ENCODE results near the gene NFIA. TPM values are rescaled to one million over a fixed set of nuclear protein-coding genes. Genes with fewer than 3 reads are reported as not detected.
A peak's percentile ranks its signal among the peaks of the same experiment; 100 is the strongest.

NFIA gene
- total and polyA plus RNA-seq, 2 of the 13 experiments (the other 11 are each of a cell fraction or from before 2014, with no cell fraction given) = 14.7 to 28.5 TPM

- TF ChIP-seq, protein P1, sequence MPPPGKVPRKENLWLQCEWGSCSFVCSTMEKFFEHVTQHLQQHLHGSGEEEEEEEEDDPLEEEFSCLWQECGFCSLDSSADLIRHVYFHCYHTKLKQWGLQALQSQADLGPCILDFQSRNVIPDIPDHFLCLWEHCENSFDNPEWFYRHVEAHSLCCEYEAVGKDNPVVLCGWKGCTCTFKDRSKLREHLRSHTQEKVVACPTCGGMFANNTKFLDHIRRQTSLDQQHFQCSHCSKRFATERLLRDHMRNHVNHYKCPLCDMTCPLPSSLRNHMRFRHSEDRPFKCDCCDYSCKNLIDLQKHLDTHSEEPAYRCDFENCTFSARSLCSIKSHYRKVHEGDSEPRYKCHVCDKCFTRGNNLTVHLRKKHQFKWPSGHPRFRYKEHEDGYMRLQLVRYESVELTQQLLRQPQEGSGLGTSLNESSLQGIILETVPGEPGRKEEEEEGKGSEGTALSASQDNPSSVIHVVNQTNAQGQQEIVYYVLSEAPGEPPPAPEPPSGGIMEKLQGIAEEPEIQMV (CRISPR knock-in tag; IDR thresholded peaks at IDR 0.05; ENCODE audit: low read depth) = no peak
- no peak for TF ChIP-seq ZNF329 (CRISPR knock-in tag; IDR thresholded peaks at IDR 0.05; ENCODE audit: low read depth)
- no peak for TF ChIP-seq RELA (CRISPR knock-in tag; IDR thresholded peaks at IDR 0.05)
- no peak for TF ChIP-seq NONO (IDR thresholded peaks at IDR 0.05)
- no peak for TF ChIP-seq NONO (CRISPR knock-in tag; conservative IDR thresholded peaks at IDR 0.05)
- TF ChIP-seq LCORL (IDR thresholded peaks at IDR 0.05) = no peak
- 0 out of 2 replicates have a peak, but pooled peaks have one; percentile 29 for TF ChIP-seq LCORL (CRISPR knock-in tag; IDR thresholded peaks at IDR 0.05)
- TF ChIP-seq TRIM24 (CRISPR knock-in tag; IDR thresholded peaks at IDR 0.05) = no peak
- TF ChIP-seq TEF (CRISPR knock-in tag; IDR thresholded peaks at IDR 0.05) = no peak
- no peak for TF ChIP-seq ZNF431 (CRISPR knock-in tag; IDR thresholded peaks at IDR 0.05; ENCODE audit: borderline replicate concordance, low read depth)
- no peak for TF ChIP-seq KAT7 (CRISPR knock-in tag; IDR thresholded peaks at IDR 0.05; ENCODE audit: borderline replicate concordance)
- TF ChIP-seq NR2F6 (IDR thresholded peaks at IDR 0.05) = no peak
- peak; percentile 45; the same call in 1 of the 2 replicates for TF ChIP-seq NR2F6 (CRISPR knock-in tag; IDR thresholded peaks at IDR 0.05)
- TF ChIP-seq ATF5 (CRISPR knock-in tag; IDR thresholded peaks at IDR 0.05; ENCODE audit: low read depth) = no peak
- TF ChIP-seq ZNF546 (CRISPR knock-in tag; conservative IDR thresholded peaks at IDR 0.05) = no peak
- no peak for TF ChIP-seq ZNF883 (CRISPR knock-in tag; IDR thresholded peaks at IDR 0.05; ENCODE audit: not compliant biosample characterization)
- no peak for TF ChIP-seq ZNF75D (CRISPR knock-in tag; IDR thresholded peaks at IDR 0.05; ENCODE audit: borderline replicate concordance)
- peak; percentile 58; the same call in 1 of the 2 replicates for TF ChIP-seq CREM (IDR thresholded peaks at IDR 0.05)
- no peak for TF ChIP-seq CREM (CRISPR knock-in tag; IDR thresholded peaks at IDR 0.05)
- TF ChIP-seq CEBPB (IDR thresholded peaks at IDR 0.05; ENCODE audit: borderline replicate concordance, low read depth, low read length) = peak; percentile 98
- TF ChIP-seq U2AF2 (IDR thresholded peaks at IDR 0.05; ENCODE audit: low read depth, low read length) = no peak
- peak; percentile 99 for TF ChIP-seq CEBPG (CRISPR knock-in tag; IDR thresholded peaks at IDR 0.05)
- no peak for TF ChIP-seq GMEB2 (CRISPR knock-in tag; IDR thresholded peaks at IDR 0.05; ENCODE audit: low read depth)
- peak; percentile 37; the same call in 1 of the 2 replicates for TF ChIP-seq KMT2B (CRISPR knock-in tag; IDR thresholded peaks at IDR 0.05)
- peak; percentile 86 for TF ChIP-seq FOXA3 (CRISPR knock-in tag; IDR thresholded peaks at IDR 0.05)
- no peak for TF ChIP-seq ZFP37 (CRISPR knock-in tag; IDR thresholded peaks at IDR 0.05; ENCODE audit: borderline replicate concordance)
- TF ChIP-seq KDM3A (CRISPR knock-in tag; IDR thresholded peaks at IDR 0.05; ENCODE audit: low read depth) = no peak
- no peak for TF ChIP-seq YY1 (IDR thresholded peaks at IDR 0.05; ENCODE audit: insufficient read depth, insufficient replicate concordance, low read depth, low read length)
- TF ChIP-seq ZMAT3 (CRISPR knock-in tag; conservative IDR thresholded peaks at IDR 0.05) = no peak
Measured at GRCh38 chr1:61120998-61121397, 38.6 kb downstream of the NFIA start (continued).
